OCI-LY1 (cell line): ENCODE results near the gene LIN9.
"Not testable (repeated sequence)": the region's sequence is repeated elsewhere in the genome, so short reads cannot be mapped to it uniquely, and the experiment has no call there.

Source experiments
- CTCF ChIP-seq: fragments of 200-600 bp; sonication (generic), shearing (Covaris generic); IDR thresholded peaks from 2 replicates; pipeline ENCODE4 v1.5.1; 2017; ENCODE audit warnings: mild to moderate bottlenecking, antibody characterized with exemption, low read length, moderate library complexity, mixed read lengths
- EZH2 ChIP-seq: fragments of 200-600 bp; sonication (generic), shearing (Covaris generic); IDR thresholded peaks from 2 replicates; pipeline ENCODE4 v1.8.0; 2017; ENCODE audit warnings: borderline replicate concordance, mixed run types, mild to moderate bottlenecking, antibody characterized with exemption, low read length, moderate library complexity, mixed read lengths

DNA sequence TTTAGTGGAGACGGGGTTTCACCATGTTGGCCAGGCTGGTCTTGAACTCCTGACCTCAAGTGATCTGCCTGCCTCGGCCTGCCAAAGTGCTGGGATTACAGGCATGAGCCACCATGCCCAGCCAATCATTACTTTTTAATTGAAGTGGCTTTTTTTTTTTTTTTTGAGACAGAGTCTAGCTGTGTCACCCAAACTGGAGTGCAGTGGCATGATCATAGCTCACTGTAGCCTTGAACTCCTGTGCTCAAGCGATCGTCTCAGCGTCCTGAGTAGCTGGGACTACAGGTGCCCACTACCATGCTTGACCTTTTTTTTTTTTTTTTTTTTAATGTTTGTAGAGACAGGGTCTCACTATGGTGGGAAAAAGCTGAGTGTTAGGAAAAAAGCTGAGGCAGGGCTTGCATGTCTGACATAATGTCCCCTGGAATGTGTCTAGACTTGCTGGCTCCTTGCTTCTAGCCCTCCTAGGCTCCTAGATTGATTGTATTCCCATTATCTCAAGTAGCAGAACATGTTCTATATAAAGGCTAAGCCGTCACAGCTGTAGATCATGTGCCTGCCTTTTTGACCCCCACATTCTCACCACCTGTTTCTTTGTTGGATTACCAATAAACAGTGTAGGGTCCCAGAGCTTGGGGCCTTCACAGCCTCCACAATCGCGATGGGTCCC, 36.6 kb downstream of the LIN9 start:
- not testable (repeated sequence) for TF ChIP-seq CTCF, EZH2
